ENCODE measurements around the gene IDS.
"Not testable (repeated sequence)": the region's sequence is repeated elsewhere in the genome, so short reads cannot be mapped to it uniquely, and the experiment has no call there.

- TF ChIP-seq CTCF (IDR thresholded peaks at IDR 0.05; ENCODE audit: low read depth, low read length, poor library complexity, severe bottlenecking); EZH2phosphoT487 (IDR thresholded peaks at IDR 0.05; ENCODE audit: borderline replicate concordance, low read length): not testable (repeated sequence)
These were observed 45.3 kb upstream of the IDS start for GRCh38 chrX:149550454-149550853.
